Testis (tissue), 3 donors: ENCODE data around the gene DLEC1. TPM values are rescaled to one million over a fixed set of nuclear protein-coding genes. Genes with fewer than 3 reads are reported as not detected.
A peak's percentile ranks its signal among the peaks of the same experiment; 100 is the strongest.
"Not testable (repeated sequence)": the region's sequence is repeated elsewhere in the genome, so short reads cannot be mapped to it uniquely, and the experiment has no call there.

Experiments
- DNase-seq: peaks from one replicate; pipeline ENCODE4 v3.0.0-alpha.2; 2019
- H3K27ac ChIP-seq, 2 donors: fragments of 200-600 bp; sonication (generic); one replicate each; pipeline ENCODE4 v1.5.1; 2019
- H3K27me3 ChIP-seq: fragments of 200-600 bp; sonication (generic); one replicate; pipeline ENCODE4 v1.5.1; 2019
- H3K36me3 ChIP-seq: fragments of 200-600 bp; sonication (generic); one replicate; pipeline ENCODE4 v1.5.1; 2017; ENCODE audit warnings: low read depth; ENCODE audit errors: missing control alignments
- H3K4me1 ChIP-seq: fragments of 200-600 bp; sonication (generic); one replicate; pipeline ENCODE4 v1.5.1; 2019
- H3K4me3 ChIP-seq, 2 donors: fragments of 200-600 bp; sonication (generic); one replicate each; pipeline ENCODE4 v1.5.1; 2017 to 2019
- H3K9me3 ChIP-seq: fragments of 200-600 bp; sonication (generic); one replicate; pipeline ENCODE4 v1.5.1; 2017
- CTCF ChIP-seq, 3 experiments: fragments of 450-650 bp in 2 of 3; fragments of 200-600 bp in 1 of 3; sonication (generic) in 1 of 3; IDR thresholded peaks; one replicate each; pipeline ENCODE4 v1.5.1; 2016 to 2019; ENCODE audit warnings: antibody characterized with exemption in 3 of 3, mild to moderate bottlenecking in 2 of 3, moderate library complexity in 1 of 3
- POLR2A ChIP-seq: fragments of 450-650 bp; IDR thresholded peaks from one replicate; pipeline ENCODE4 v1.6.1; 2017; ENCODE audit warnings: antibody characterized with exemption, mild to moderate bottlenecking, moderate library complexity
- WGBS, 2 donors: methylation state at CpG; one replicate each; pipeline ENCODE4 v1.1.5; 2018; 5-methylcytosine and 5-hydroxymethylcytosine counted together
- intact Hi-C: fragments of 100-400 bp; cut with DNase I; formaldehyde crosslinking; loops from one replicate; pipeline ENCODE4 v1.15.1; 2023; ENCODE audit warnings: low total_unique reads
- polyA plus RNA-seq: library from polyadenylated mRNA; stranded (reverse); fragments of 350-450 nt; fragmentation: Illumina TruSeq; extraction: RNeasy Lipid Tissue Mini Kit (QIAGEN cat#74804); gene quantifications from one replicate; pipeline ENCODE4 v1.2.3, GENCODE V29; 2014; ENCODE audit warnings: low read depth, low replicate concordance; ENCODE audit not compliant: insufficient read depth
- total RNA-seq, 2 donors: library from RNA; depleted of rRNA; stranded (reverse); fragments of >200 nt; gene quantifications; one replicate each; pipeline ENCODE4 v1.2.3, GENCODE V29; 2016

DLEC1 gene
- total and polyA plus RNA-seq, 3 donors from 2014 or later, result 32.3 to 40.8 (median 36.9) TPM

GRCh38 chr3:38084334-38085310 is 45.6 kb downstream of the DLEC1 start:
- TF ChIP-seq POLR2A (no peak), CTCF (IDR thresholded peaks at IDR 0.05) (no peak)
- H3K27me3 ChIP-seq, result no peaks in the 10 kb centered on the region
- no peaks in the 10 kb centered on the region for H3K36me3 ChIP-seq
- no peaks in the 10 kb centered on the region for H3K9me3 ChIP-seq
- intact Hi-C loops, result no loop called here
- 61 to 74% methylated on average over 7 of the region's 7 CpGs for WGBS, 2 donors
- H3K4me3 ChIP-seq, result no peak overlapping the region
- peak; percentile 57 for DNase-seq
- H3K4me1 ChIP-seq, result no peaks in the 10 kb centered on the region
- H3K27ac ChIP-seq, result no peak overlapping the region

DNA sequence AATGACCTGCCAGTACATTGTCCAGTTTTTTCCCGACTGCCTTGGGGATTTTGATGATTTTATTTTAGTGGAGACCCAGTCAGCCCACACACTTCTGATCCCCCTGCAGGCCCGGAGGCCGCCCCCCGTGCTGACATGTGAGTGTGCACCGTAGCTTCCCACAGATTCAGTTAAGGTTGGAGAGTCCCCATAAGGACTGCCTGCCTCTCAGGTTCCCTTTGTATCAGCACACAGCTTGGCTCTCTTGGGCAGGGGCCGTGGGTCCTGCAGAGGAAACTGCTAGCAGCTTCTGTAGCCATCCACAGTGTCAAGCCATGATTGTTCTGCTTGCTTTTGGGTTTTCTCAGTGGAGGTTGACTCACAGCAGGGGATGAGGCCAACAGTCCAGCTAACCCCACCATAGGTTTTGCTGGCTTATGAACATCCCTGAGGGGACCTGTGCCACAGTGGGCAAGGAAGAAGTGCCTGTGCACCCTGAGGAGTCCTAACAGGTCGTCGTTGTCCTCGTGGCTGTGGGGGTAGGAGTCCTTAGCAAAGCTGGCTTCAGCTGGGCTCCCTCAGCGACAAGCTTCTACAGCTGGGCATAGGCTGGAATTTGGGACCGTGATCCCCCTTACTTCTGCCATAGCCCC is 46.4 kb downstream of the DLEC1 start:
- Histone ChIP-seq H3K4me1 (no peaks in the 10 kb centered on the region), H3K36me3 (no peaks in the 10 kb centered on the region), H3K27ac (no peak overlapping the region), H3K27me3 (no peaks in the 10 kb centered on the region), H3K4me3 (no peak overlapping the region), H3K9me3 (no peaks in the 10 kb centered on the region)
- WGBS, 2 donors, result 82 to 86% methylated on average over 8 of the region's 11 CpGs
- TF ChIP-seq POLR2A, result no peak
- intact Hi-C loops, result no loop called here
- DNase-seq, result no peak

GRCh38 chr3:38085943-38086324 is 46.9 kb downstream of the DLEC1 start:
- Histone ChIP-seq H3K4me3 (no peak overlapping the region), H3K4me1 (no peaks in the 10 kb centered on the region), H3K9me3 (no peaks in the 10 kb centered on the region), H3K27me3 (no peaks in the 10 kb centered on the region), H3K27ac (no peak overlapping the region), H3K36me3 (no peaks in the 10 kb centered on the region)
- no peak for DNase-seq
- intact Hi-C loops, result no loop called here
- 77 to 100% methylated on average over 1 of the region's 1 CpG for WGBS, 2 donors
- TF ChIP-seq POLR2A, result no peak
- TF ChIP-seq CTCF (IDR thresholded peaks at IDR 0.05), result no peak

- Histone ChIP-seq H3K4me1 (no peaks in the 10 kb centered on the region), H3K9me3 (no peaks in the 10 kb centered on the region), H3K4me3 (no peak overlapping the region), H3K27me3 (no peaks in the 10 kb centered on the region), H3K36me3 (no peaks in the 10 kb centered on the region), H3K27ac (no peak overlapping the region)
- TF ChIP-seq CTCF (IDR thresholded peaks at IDR 0.05) (no peak), POLR2A (no peak)
- DNase-seq, result no peak
- intact Hi-C loops, result no loop called here
- 83 to 94% methylated on average over 3 of the region's 3 CpGs for WGBS, 2 donors
Measured at GRCh38 chr3:38086496-38086895, 47.5 kb downstream of the DLEC1 start.

DNA sequence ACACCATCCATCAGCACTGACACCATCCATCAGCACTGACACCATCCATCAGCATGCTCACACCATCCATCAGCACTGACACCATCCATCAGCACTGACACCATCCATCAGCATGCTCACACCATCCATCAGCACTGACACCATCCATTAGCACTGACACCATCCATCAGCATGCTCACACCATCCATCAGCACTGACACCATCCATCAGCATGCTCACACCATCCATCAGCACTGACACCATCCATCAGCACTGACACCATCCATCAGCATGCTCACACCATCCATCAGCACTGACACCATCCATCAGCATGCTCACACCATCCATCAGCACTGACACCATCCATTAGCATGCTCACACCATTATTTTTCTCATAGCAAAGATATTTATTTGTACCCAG is 48.3 kb downstream of the DLEC1 start:
- H3K9me3 ChIP-seq, H3K4me1 ChIP-seq, DNase-seq, H3K4me3 ChIP-seq, H3K27ac ChIP-seq, H3K27me3 ChIP-seq, intact Hi-C loops, H3K36me3 ChIP-seq: not testable (repeated sequence)
